IMR-90 (cell line): ENCODE measurements around the gene EVA1A.

Experiments
- BHLHE40 ChIP-seq: fragments of 150-350 bp; IDR thresholded peaks from 2 replicates; pipeline ENCODE4 v1.6.1; 2016; ENCODE audit warnings: mild to moderate bottlenecking, low read depth, low read length
- CEBPB ChIP-seq: IDR thresholded peaks from 2 replicates; pipeline ENCODE4 v1.6.1; 2012; ENCODE audit warnings: low read depth, low read length, improper control_type of control experiment
- CHD1 ChIP-seq: IDR thresholded peaks from 2 replicates; pipeline ENCODE4 v1.6.1; 2012; ENCODE audit warnings: low read depth, low read length, improper control_type of control experiment
- ELK1 ChIP-seq: fragments of 150-350 bp; IDR thresholded peaks from 2 replicates; pipeline ENCODE4 v1.6.1; 2016; ENCODE audit warnings: low read depth, mild to moderate bottlenecking, low read length, moderate library complexity, borderline replicate concordance
- MAFK ChIP-seq: IDR thresholded peaks from 2 replicates; pipeline ENCODE4 v1.6.1; 2012; ENCODE audit warnings: low read depth, low read length, improper control_type of control experiment
- MAZ ChIP-seq: IDR thresholded peaks from 2 replicates; pipeline ENCODE4 v1.6.1; 2012; ENCODE audit warnings: low read depth, mild to moderate bottlenecking, low read length, improper control_type of control experiment, moderate library complexity, borderline replicate concordance
- MXI1 ChIP-seq: IDR thresholded peaks from 2 replicates; pipeline ENCODE4 v1.6.1; 2012; ENCODE audit warnings: low read depth, mild to moderate bottlenecking, low read length, moderate library complexity, borderline replicate concordance
- POLR2A ChIP-seq: IDR thresholded peaks from 2 replicates; pipeline ENCODE4 v1.6.1; 2012; ENCODE audit warnings: mild to moderate bottlenecking, low read depth, low read length
- RAD21 ChIP-seq: IDR thresholded peaks from 2 replicates; pipeline ENCODE4 v1.6.1; 2012; ENCODE audit warnings: low read length, improper control_type of control experiment
- RCOR1 ChIP-seq: IDR thresholded peaks from 2 replicates; pipeline ENCODE4 v1.6.1; 2012; ENCODE audit warnings: mild to moderate bottlenecking, low read length, improper control_type of control experiment; ENCODE audit not compliant: insufficient replicate concordance
- RFX5 ChIP-seq: IDR thresholded peaks from 2 replicates; pipeline ENCODE4 v1.8.0; 2012; ENCODE audit warnings: low read depth, mild to moderate bottlenecking, low read length, moderate library complexity
- SMC3 ChIP-seq: fragments of 150-350 bp; IDR thresholded peaks from 2 replicates; pipeline ENCODE4 v1.6.1; 2016; ENCODE audit warnings: low read depth, mild to moderate bottlenecking, antibody characterized with exemption, low read length, moderate library complexity
- TF ChIP-seq, protein P1 (sequence below): conservative IDR thresholded peaks from 2 replicates; pipeline ENCODE4 v1.5.1; 2012; ENCODE audit warnings: mild to moderate bottlenecking, low read depth, low read length, improper control_type of control experiment
- TF ChIP-seq, protein P2 (sequence below): fragments of 150-350 bp; IDR thresholded peaks from 2 replicates; pipeline ENCODE4 v1.6.1; 2017; ENCODE audit warnings: mild to moderate bottlenecking, antibody characterized with exemption, low read length, low read depth

DNA sequence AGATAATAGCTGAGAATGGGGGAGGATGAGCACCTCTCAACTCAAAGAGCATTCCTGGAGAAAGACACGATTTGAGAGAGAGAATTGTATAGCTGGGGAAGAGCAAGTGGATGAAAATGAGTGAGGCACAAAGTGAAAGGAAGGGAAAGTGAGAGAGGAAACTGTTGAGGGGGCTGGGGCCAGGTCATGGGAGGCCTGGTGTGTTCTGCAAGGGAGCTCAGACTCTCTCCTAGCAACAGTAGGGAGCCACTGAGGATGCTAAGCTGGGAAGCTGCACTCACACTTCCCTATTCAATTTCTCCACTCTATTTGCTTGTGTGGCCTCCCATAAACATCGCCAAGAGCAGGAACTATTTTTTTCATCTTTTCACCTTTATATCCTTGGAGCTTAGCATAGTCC, 14.8 kb downstream of the EVA1A start:
- TF ChIP-seq MXI1: no peak
- no peak for TF ChIP-seq RCOR1
- TF ChIP-seq, protein P1, sequence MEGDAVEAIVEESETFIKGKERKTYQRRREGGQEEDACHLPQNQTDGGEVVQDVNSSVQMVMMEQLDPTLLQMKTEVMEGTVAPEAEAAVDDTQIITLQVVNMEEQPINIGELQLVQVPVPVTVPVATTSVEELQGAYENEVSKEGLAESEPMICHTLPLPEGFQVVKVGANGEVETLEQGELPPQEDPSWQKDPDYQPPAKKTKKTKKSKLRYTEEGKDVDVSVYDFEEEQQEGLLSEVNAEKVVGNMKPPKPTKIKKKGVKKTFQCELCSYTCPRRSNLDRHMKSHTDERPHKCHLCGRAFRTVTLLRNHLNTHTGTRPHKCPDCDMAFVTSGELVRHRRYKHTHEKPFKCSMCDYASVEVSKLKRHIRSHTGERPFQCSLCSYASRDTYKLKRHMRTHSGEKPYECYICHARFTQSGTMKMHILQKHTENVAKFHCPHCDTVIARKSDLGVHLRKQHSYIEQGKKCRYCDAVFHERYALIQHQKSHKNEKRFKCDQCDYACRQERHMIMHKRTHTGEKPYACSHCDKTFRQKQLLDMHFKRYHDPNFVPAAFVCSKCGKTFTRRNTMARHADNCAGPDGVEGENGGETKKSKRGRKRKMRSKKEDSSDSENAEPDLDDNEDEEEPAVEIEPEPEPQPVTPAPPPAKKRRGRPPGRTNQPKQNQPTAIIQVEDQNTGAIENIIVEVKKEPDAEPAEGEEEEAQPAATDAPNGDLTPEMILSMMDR: no peak
- TF ChIP-seq CHD1: no peak
- TF ChIP-seq POLR2A: no peak
- no peak for TF ChIP-seq RAD21
- TF ChIP-seq, protein P2, sequence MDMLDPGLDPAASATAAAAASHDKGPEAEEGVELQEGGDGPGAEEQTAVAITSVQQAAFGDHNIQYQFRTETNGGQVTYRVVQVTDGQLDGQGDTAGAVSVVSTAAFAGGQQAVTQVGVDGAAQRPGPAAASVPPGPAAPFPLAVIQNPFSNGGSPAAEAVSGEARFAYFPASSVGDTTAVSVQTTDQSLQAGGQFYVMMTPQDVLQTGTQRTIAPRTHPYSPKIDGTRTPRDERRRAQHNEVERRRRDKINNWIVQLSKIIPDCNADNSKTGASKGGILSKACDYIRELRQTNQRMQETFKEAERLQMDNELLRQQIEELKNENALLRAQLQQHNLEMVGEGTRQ: no peak
- TF ChIP-seq RFX5: no peak
- no peak for TF ChIP-seq SMC3
- no peak for TF ChIP-seq CEBPB
- no peak for TF ChIP-seq BHLHE40
- no peak for TF ChIP-seq ELK1
- TF ChIP-seq MAFK: no peak
- no peak for TF ChIP-seq MAZ
